ENCODE results near the gene PPP6C. TPM values are rescaled to one million over a fixed set of nuclear protein-coding genes. Genes with fewer than 3 reads are reported as not detected.
"Not testable (repeated sequence)": the region's sequence is repeated elsewhere in the genome, so short reads cannot be mapped to it uniquely, and the experiment has no call there.

PPP6C gene
- polyA plus RNA-seq, 1 experiment, result 7.7 TPM

DNA sequence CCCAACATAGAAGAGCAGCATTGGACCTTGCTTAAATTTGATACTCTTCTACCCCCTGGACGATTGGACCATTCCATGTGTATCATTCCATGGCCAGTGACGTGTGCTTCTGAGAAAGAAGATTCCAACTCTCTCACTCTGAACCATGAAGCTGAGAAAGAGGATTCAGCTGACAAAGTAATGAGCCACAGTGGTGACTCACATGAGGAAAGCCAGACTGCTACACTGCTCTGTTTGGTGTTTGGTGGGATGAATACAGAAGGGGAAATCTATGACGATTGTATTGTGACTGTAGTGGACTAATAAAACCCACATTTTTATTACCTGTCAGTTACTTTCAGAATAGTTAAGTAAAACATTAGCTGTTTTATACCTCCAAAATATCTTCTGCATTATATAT, 44.1 kb upstream of the PPP6C start:
- H3K36me3 ChIP-seq (ENCODE audit: control insufficient read depth, insufficient read depth, low read length), result peaks cover 16% of the 10 kb centered on the region
- CTCF ChIA-PET, result interaction anchor here (0.6 to 0.9 kb wide), 2 partner anchors 10 to 28 kb away, joined by 3 read pairs; partner anchors contain the start of gene GAPVD1
- TF ChIP-seq, protein P1, sequence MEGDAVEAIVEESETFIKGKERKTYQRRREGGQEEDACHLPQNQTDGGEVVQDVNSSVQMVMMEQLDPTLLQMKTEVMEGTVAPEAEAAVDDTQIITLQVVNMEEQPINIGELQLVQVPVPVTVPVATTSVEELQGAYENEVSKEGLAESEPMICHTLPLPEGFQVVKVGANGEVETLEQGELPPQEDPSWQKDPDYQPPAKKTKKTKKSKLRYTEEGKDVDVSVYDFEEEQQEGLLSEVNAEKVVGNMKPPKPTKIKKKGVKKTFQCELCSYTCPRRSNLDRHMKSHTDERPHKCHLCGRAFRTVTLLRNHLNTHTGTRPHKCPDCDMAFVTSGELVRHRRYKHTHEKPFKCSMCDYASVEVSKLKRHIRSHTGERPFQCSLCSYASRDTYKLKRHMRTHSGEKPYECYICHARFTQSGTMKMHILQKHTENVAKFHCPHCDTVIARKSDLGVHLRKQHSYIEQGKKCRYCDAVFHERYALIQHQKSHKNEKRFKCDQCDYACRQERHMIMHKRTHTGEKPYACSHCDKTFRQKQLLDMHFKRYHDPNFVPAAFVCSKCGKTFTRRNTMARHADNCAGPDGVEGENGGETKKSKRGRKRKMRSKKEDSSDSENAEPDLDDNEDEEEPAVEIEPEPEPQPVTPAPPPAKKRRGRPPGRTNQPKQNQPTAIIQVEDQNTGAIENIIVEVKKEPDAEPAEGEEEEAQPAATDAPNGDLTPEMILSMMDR (IDR thresholded peaks at IDR 0.05; ENCODE audit: insufficient read depth, low read depth, low read length), result no peak
- peak; percentile 96 for DNase-seq (ENCODE audit: low read depth)
- no peak overlapping the region for H3K4me3 ChIP-seq (ENCODE audit: low read depth, low read length)
- no peaks in the 10 kb centered on the region for H3K27me3 ChIP-seq (ENCODE audit: control insufficient read depth, insufficient read depth, low read length)
- POLR2A ChIA-PET, result no interaction called here

DNA sequence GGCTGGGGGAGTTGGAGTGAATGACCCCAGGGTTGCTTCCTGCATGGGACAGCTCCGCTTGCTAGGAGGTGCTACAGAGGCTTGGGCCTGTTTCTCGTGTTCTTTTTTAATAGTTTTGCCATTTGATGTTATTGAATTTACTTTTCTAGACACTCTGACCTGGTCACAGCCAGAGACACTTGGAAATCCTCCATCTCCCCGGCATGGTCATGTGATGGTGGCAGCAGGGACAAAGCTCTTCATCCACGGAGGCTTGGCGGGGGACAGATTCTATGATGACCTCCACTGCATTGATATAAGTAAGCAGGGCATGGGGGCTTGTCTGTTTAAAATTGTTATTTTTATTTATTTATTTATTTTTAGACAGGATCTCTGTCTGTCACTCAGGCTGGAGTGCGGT, 38.2 kb upstream of the PPP6C start:
- ChIA-PET POLR2A (no interaction called here), CTCF (interaction anchor here (0.6 kb wide), 1 partner anchor 9 kb away, joined by 3 read pairs; no protein-coding TSS in a partner anchor)

DNA sequence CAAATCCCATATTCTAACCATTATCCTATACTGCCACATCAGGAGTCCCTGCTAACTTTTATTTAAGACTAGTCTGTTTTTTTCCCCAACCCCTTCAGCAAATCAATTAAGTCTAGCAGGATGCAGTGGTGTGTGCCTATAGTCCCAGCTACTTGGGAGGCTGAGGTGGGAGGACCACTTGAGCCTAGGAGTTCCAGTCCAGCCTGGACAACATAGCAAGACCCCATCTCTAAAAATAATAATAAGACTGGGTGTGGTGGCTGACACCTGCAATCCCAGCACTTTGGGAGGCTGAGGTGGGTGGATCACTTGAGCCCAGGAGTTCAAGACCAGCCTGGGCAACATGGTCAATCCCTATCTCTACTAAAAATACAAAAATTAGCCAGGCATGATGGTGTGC, 35.3 kb upstream of the PPP6C start:
- POLR2A ChIA-PET; H3K4me3 ChIP-seq (ENCODE audit: low read depth, low read length); H3K27me3 ChIP-seq (ENCODE audit: control insufficient read depth, insufficient read depth, low read length); H3K36me3 ChIP-seq (ENCODE audit: control insufficient read depth, insufficient read depth, low read length); DNase-seq (ENCODE audit: low read depth): not testable (repeated sequence)
- CTCF ChIA-PET, result interaction anchor here (0.7 kb wide), 1 partner anchor 19 kb away, joined by 4 read pairs; no protein-coding TSS in a partner anchor

More for the DNA sequence above, 38.2 kb upstream of the PPP6C start:
- Histone ChIP-seq H3K4me3 (ENCODE audit: low read depth, low read length) (no peak overlapping the region), H3K36me3 (ENCODE audit: control insufficient read depth, insufficient read depth, low read length) (peaks cover 12% of the 10 kb centered on the region; the same call in 1 of the 2 replicates), H3K27me3 (ENCODE audit: control insufficient read depth, insufficient read depth, low read length) (no peaks in the 10 kb centered on the region)
- TF ChIP-seq, protein P1 (IDR thresholded peaks at IDR 0.05; ENCODE audit: insufficient read depth, low read depth, low read length), result no peak
- no peak for DNase-seq (ENCODE audit: low read depth)

DNA sequence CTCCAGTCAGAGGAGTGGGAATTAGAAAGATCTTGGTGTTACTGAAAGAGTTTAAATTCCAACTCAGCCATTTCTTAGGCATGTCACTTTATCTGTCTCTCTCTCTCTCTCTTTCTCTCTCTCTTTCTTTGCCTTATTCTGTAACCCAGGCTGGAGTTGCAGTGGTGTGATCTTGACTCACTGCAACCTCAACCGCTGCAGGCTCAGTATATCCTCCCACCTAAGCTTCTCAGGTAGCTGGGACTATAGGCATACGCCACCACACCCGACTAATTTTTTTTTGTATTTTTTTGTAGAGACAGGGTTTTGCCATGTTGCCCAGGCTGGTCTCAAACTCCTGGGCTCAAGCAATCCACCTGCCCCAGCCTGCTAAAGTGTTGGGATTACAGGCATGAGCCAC, 29.0 kb upstream of the PPP6C start:
- H3K36me3 ChIP-seq (ENCODE audit: control insufficient read depth, insufficient read depth, low read length), result peaks cover 4% of the 10 kb centered on the region; the same call in 1 of the 2 replicates
- ChIA-PET POLR2A (no interaction called here), CTCF (interaction anchor here (0.6 kb wide), 1 partner anchor 9 kb away, joined by 3 read pairs; no protein-coding TSS in a partner anchor)
- DNase-seq (ENCODE audit: low read depth), result no peak
- H3K27me3 ChIP-seq (ENCODE audit: control insufficient read depth, insufficient read depth, low read length), result no peaks in the 10 kb centered on the region
- no peak overlapping the region for H3K4me3 ChIP-seq (ENCODE audit: low read depth, low read length)
- TF ChIP-seq, protein P1 (IDR thresholded peaks at IDR 0.05; ENCODE audit: insufficient read depth, low read depth, low read length), result no peak

DNA sequence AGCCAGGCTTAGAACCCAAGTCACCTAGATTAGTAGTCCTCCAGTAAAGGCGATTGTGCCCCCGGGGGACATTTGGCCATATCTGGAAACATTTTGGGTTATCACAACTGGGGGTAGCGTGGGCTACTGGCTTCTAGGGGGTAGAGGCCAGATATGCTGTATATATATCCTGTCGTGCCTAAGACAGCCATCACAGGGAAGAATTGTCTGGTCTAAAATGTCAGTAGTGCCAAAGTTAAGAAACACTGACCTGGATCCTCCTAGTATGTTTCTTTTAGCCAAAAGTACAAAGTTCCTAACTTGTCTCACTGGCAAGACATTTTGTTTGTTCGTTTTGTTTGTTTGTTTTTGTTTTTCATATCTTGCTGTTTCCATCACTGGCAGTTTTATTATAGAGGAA, 24.6 kb upstream of the PPP6C start:
- no peaks in the 10 kb centered on the region for H3K27me3 ChIP-seq (ENCODE audit: control insufficient read depth, insufficient read depth, low read length)
- DNase-seq (ENCODE audit: low read depth), result no peak
- ChIA-PET CTCF (no interaction called here), POLR2A (no interaction called here)
- H3K36me3 ChIP-seq (ENCODE audit: control insufficient read depth, insufficient read depth, low read length), result no peaks in the 10 kb centered on the region; the same call in 1 of the 2 replicates
- TF ChIP-seq, protein P1 (IDR thresholded peaks at IDR 0.05; ENCODE audit: insufficient read depth, low read depth, low read length), result no peak
- no peak overlapping the region for H3K4me3 ChIP-seq (ENCODE audit: low read depth, low read length)

DNA sequence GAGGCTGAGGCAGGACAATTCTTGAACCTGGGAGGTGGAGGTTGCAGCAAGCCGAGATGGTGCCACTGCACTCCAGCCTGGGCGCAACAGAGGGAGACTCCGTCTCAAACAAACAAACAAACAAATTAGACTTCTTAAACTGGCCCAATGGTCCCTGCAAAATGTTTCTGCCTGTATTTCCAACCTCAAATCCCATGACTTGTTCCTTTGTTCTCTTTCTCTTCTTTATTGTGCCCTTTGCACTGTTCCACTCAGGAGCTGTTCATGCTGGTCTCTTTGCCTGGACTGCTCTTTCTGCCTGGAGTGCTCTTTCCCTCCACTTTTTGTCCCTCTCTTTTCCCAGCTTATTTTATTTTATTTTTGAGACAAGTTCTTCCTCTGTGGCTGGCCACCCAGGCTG, 14.9 kb upstream of the PPP6C start:
- no peak for DNase-seq (ENCODE audit: low read depth)
- POLR2A ChIA-PET, result no interaction called here
- TF ChIP-seq, protein P1 (IDR thresholded peaks at IDR 0.05; ENCODE audit: insufficient read depth, low read depth, low read length), result no peak
- CTCF ChIA-PET, result no interaction called here
- peaks cover 9% of the 10 kb centered on the region for H3K36me3 ChIP-seq (ENCODE audit: control insufficient read depth, insufficient read depth, low read length)
- no peak overlapping the region for H3K4me3 ChIP-seq (ENCODE audit: low read depth, low read length)
- no peaks in the 10 kb centered on the region for H3K27me3 ChIP-seq (ENCODE audit: control insufficient read depth, insufficient read depth, low read length)

All from BJ (cell line).